Stomach smooth muscle (tissue), 2 donors: ENCODE results near the gene LINGO3.
"Not testable (repeated sequence)": the region's sequence is repeated elsewhere in the genome, so short reads cannot be mapped to it uniquely, and the experiment has no call there.

Experiments used
- H3K27ac ChIP-seq: one replicate; pipeline ENCODE4 v1.7.0; 2013; ENCODE audit warnings: mild to moderate bottlenecking, low read length, inconsistent platforms
- H3K27me3 ChIP-seq, 2 donors: one replicate each; pipeline ENCODE4 v1.7.0; 2013; ENCODE audit warnings: low read length in 2 of 2; ENCODE audit not compliant: insufficient read depth in 2 of 2, control insufficient read depth in 1 of 2
- H3K36me3 ChIP-seq, 2 donors: one replicate each; pipeline ENCODE4 v1.7.0; 2013; ENCODE audit warnings: low read length in 2 of 2; ENCODE audit not compliant: control insufficient read depth in 2 of 2, insufficient read depth in 2 of 2
- H3K4me1 ChIP-seq: one replicate; pipeline ENCODE4 v1.7.0; 2013; ENCODE audit warnings: low read length; ENCODE audit not compliant: control insufficient read depth, insufficient read depth
- H3K4me3 ChIP-seq, 2 donors: one replicate each; pipeline ENCODE4 v1.7.0; 2013; ENCODE audit warnings: low read length in 2 of 2
- H3K9ac ChIP-seq, 2 donors: one replicate each; pipeline ENCODE4 v1.7.0; 2013; ENCODE audit warnings: low read length in 2 of 2, mild to moderate bottlenecking in 1 of 2
- H3K9me3 ChIP-seq, 2 donors: one replicate each; pipeline ENCODE4 v1.7.0; 2013; ENCODE audit warnings: low read length in 2 of 2; ENCODE audit not compliant: control insufficient read depth in 2 of 2
- donor health status: healthy.
- donor health status: Pancreatic carcinoma.

LINGO3 gene

GRCh38 chr19:2308114-2308556, at the start of gene LINGO3:
Gene LINGO3 (minus strand): TSS chr19:2308154. CDS start chr19:2291776, 16,378 bp downstream.
- Histone ChIP-seq H3K36me3 (no peaks in the 10 kb centered on the region), H3K9ac (no peak within 1 kb of the TSS), H3K4me3 (peak within 1 kb of the TSS in 1 of 2 donors; percentile 40), H3K27ac (no peak within 1 kb of the TSS), H3K4me1 (peaks cover 3% of the 10 kb centered on the region), H3K9me3 (no peaks in the 10 kb centered on the region), H3K27me3 (peaks cover 40 to 51% of the 10 kb centered on the region in 2 donors)

GRCh38 chr19:2356036-2356646, 48.2 kb upstream of the LINGO3 start:
- Histone ChIP-seq H3K27ac (no peak overlapping the region), H3K36me3 (peaks cover 3 to 7% of the 10 kb centered on the region in 2 donors), H3K9ac (no peak overlapping the region), H3K9me3 (no peaks in the 10 kb centered on the region), H3K4me1 (no peaks in the 10 kb centered on the region), H3K27me3 (peaks cover 4 to 7% of the 10 kb centered on the region in 2 donors), H3K4me3 (no peak overlapping the region)

- Histone ChIP-seq H3K27me3 (peaks cover 0 to 1% of the 10 kb centered on the region in 2 donors), H3K9me3 (no peaks in the 10 kb centered on the region), H3K9ac (no peak overlapping the region)
These were observed 47.4 kb upstream of the LINGO3 start for GRCh38 chr19:2355168-2356035.

GRCh38 chr19:2354670-2355069, 46.7 kb upstream of the LINGO3 start:
- no peak overlapping the region for H3K4me3 ChIP-seq
- H3K36me3 ChIP-seq: peaks cover 15 to 17% of the 10 kb centered on the region in 2 donors
- no peak overlapping the region for H3K27ac ChIP-seq
- no peaks in the 10 kb centered on the region for H3K4me1 ChIP-seq
- H3K9me3 ChIP-seq: no peaks in the 10 kb centered on the region
- no peak overlapping the region for H3K9ac ChIP-seq
- H3K27me3 ChIP-seq: no peaks in the 10 kb centered on the region

More at GRCh38 chr19:2355168-2356035, 47.4 kb upstream of the LINGO3 start:
- no peaks in the 10 kb centered on the region for H3K4me1 ChIP-seq
- no peak overlapping the region for H3K27ac ChIP-seq
- no peak overlapping the region for H3K4me3 ChIP-seq
- H3K36me3 ChIP-seq: peaks cover 8 to 9% of the 10 kb centered on the region in 2 donors

DNA sequence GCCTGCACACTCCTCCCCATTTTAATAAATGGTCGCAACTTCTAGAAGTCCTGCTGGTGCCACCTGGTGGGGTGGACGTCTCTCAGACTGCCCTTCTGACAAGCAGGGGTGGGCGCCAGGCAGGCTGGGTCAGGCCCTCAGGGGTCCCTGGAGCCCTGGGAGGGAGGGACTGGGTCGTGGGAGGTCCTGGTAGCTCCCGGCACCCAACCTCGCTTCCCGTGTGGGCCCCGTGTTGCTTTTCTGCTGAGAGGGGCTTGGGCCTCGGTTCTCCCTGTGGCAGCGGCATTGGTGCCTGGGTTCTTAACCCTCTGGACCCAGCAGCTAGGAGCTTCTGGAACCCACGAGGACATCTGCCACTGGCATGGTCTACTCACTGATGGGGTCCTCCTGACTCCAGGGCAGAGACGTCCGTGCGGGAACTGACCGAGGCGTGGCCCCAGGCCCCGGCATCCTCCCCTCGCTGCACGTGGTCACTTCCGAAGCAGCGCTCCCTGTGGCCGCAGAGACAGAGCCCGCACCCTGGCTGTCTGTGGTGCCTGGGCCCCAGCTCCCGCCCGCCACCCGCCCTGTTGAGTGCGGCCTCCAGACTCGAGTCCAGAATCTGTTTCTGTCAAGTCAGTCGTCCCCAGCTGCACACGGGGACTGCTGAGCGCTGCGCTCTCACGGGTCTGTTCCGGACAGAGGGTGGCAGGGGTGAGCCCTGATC, 46.1 kb upstream of the LINGO3 start:
- Histone ChIP-seq H3K4me1 (no peaks in the 10 kb centered on the region), H3K4me3 (no peak overlapping the region), H3K36me3 (peaks cover 17 to 19% of the 10 kb centered on the region in 2 donors), H3K9ac (no peak overlapping the region), H3K27ac (no peak overlapping the region), H3K27me3 (no peaks in the 10 kb centered on the region), H3K9me3 (no peaks in the 10 kb centered on the region)

- H3K27me3 ChIP-seq: no peaks in the 10 kb centered on the region
- H3K9ac ChIP-seq: no peak overlapping the region
- no peaks in the 10 kb centered on the region for H3K9me3 ChIP-seq
- H3K27ac ChIP-seq: no peak overlapping the region
- no peaks in the 10 kb centered on the region for H3K4me1 ChIP-seq
- peaks cover 22 to 23% of the 10 kb centered on the region in 2 donors for H3K36me3 ChIP-seq
- H3K4me3 ChIP-seq: no peak overlapping the region
These were observed 45.4 kb upstream of the LINGO3 start for GRCh38 chr19:2353159-2353886.

DNA sequence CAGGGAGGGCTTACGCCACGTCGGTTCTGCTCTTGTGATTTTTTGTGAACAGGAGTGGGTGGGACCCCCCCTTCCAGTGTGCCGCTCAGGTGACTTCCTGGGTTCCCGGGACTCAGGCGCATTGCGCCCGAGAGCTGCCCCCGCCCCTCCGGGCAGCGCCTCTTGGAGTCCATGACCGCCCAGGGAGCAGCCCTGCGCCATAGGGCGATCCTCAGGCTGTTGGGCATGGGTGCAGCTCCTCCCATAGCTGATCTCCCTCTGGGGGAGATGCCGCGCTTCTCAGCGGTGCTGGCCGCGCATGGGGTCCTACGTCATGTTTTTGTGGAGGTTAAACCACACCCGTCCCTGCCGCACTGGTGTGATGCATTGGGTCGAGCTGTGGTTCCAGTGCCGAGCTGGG, 44.2 kb upstream of the LINGO3 start:
- Histone ChIP-seq H3K36me3 (peaks cover 22 to 23% of the 10 kb centered on the region in 2 donors), H3K4me3 (no peak overlapping the region), H3K27me3 (no peaks in the 10 kb centered on the region), H3K9me3 (no peaks in the 10 kb centered on the region), H3K27ac (no peak overlapping the region), H3K4me1 (no peaks in the 10 kb centered on the region), H3K9ac (no peak overlapping the region)

DNA sequence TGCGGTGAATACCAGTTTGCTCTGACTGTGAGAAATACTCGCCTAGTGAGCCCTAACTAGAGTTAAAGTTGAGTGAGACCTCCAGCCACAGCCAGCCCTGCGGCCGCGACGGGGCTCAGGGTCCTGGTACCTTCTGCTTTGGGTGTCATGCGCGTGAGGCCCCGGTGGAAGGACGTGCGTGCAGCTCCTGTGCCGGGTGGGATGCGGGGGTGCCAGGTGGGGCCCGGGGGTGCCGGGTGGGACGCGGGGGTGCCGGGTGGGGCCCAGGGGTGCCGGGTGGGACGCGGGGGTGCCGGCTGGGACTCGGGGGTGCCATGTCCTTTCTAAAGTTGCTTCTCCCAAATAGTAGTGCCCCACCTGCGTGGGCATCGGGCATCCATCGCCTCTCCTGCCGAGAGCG, 43.6 kb upstream of the LINGO3 start:
- Histone ChIP-seq H3K27me3 (no peaks in the 10 kb centered on the region), H3K9me3 (no peaks in the 10 kb centered on the region), H3K27ac (no peak overlapping the region), H3K4me3 (no peak overlapping the region), H3K36me3 (peaks cover 22 to 23% of the 10 kb centered on the region in 2 donors), H3K9ac (no peak overlapping the region), H3K4me1 (no peaks in the 10 kb centered on the region)

DNA sequence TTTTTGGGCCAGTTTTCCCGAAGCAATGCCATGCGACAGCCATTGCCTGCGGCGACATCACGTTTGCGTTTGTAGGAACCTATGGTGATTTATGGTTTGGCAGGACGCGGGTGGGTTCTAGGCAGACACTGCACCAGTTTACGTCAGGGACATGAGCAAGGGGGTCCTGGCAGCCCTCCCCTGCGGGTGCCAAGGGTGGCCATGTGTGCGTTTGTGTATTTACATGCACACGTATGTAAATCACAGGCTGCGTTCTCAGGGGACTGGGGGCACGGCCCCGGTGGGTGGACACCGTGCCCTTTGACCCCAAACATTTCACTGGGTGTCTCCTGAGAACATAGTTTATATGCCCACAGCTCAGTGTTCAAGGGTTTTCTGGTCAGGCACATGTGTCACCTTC, 42.7 kb upstream of the LINGO3 start:
- Histone ChIP-seq H3K4me3 (no peak overlapping the region), H3K36me3 (peaks cover 22 to 23% of the 10 kb centered on the region in 2 donors), H3K27me3 (no peaks in the 10 kb centered on the region), H3K27ac (no peak overlapping the region), H3K4me1 (no peaks in the 10 kb centered on the region), H3K9me3 (no peaks in the 10 kb centered on the region), H3K9ac (no peak overlapping the region)

DNA sequence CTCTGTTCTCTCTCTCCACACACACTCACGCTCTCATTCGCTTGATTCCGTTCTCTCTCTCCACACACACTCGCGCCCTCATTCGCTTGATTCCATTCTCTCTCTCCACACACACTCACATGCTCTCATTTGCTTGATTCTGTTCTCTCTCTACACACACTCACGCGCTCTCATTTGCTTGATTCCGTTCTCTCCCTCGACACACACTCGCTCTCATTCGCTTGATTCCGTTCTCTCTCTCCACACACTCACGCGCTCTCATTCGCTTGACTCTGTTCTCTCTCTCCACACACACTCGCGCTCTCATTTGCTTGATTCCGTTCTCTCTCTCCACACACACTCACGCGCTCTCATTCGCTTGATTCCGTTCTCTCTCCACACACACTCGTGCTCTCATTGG, 41.9 kb upstream of the LINGO3 start:
- not testable (repeated sequence) for H3K27ac ChIP-seq, H3K9ac ChIP-seq, H3K4me1 ChIP-seq, H3K4me3 ChIP-seq, H3K9me3 ChIP-seq, H3K27me3 ChIP-seq
- H3K36me3 ChIP-seq: peaks cover 22 to 23% of the 10 kb centered on the region in 2 donors
